Prostate gland (tissue), 2 donors: ENCODE measurements around the gene LTBP3. TPM values are rescaled to one million over a fixed set of nuclear protein-coding genes. Genes with fewer than 3 reads are reported as not detected.

Source experiments
- DNase-seq: peaks from one replicate; pipeline ENCODE4 v3.0.0-alpha.2; 2019; ENCODE audit warnings: low spot score
- H3K27ac ChIP-seq, 2 donors: fragments of 200-600 bp; sonication (generic); 2 replicates each; pipeline ENCODE4 v1.5.1; 2017 to 2019
- H3K27me3 ChIP-seq: fragments of 200-600 bp; sonication (generic); replicated peaks from 2 replicates; pipeline ENCODE4 v1.5.1; 2019; ENCODE audit not compliant: insufficient read depth
- H3K36me3 ChIP-seq, 2 donors: fragments of 200-600 bp; sonication (generic); 1 replicate in 1 of 2; 2 replicates in 1 of 2; pipeline versions ENCODE4 v1.5.1 to v1.8.1; 2017 to 2019
- H3K4me1 ChIP-seq: fragments of 200-600 bp; sonication (generic); replicated peaks from 2 replicates; pipeline ENCODE4 v1.5.1; 2019
- H3K4me3 ChIP-seq, 2 donors: fragments of 200-600 bp; sonication (generic); 2 replicates each; pipeline ENCODE4 v1.5.1; 2017 to 2019
- H3K9me3 ChIP-seq: fragments of 200-600 bp; sonication (generic); 2 replicates; pipeline ENCODE4 v1.5.1; 2017
- CTCF ChIP-seq, 4 experiments: fragments of 200-600 bp in 2 of 4; fragments of 450-650 bp in 2 of 4; sonication (generic) in 2 of 4; IDR thresholded peaks; 1 replicate in 3 of 4; 2 replicates in 1 of 4; pipeline ENCODE4 v1.5.1; 2016 to 2019; ENCODE audit warnings: antibody characterized with exemption in 4 of 4, mild to moderate bottlenecking in 2 of 4, moderate library complexity in 2 of 4
- POLR2A ChIP-seq: fragments of 450-650 bp; IDR thresholded peaks from one replicate; pipeline ENCODE4 v1.6.1; 2016; ENCODE audit warnings: antibody characterized with exemption, mild to moderate bottlenecking
- POLR2AphosphoS5 ChIP-seq: sonication (generic); formaldehyde crosslinking; IDR thresholded peaks from one replicate; pipeline ENCODE4 v1.6.1; 2017; ENCODE audit warnings: antibody characterized with exemption
- WGBS: methylation state at CpG from one replicate; pipeline ENCODE4 v1.1.5; 2018; 5-methylcytosine and 5-hydroxymethylcytosine counted together
- intact Hi-C: fragments of 100-400 bp; cut with DNase I; formaldehyde crosslinking; loops from one replicate; pipeline ENCODE4 v1.14.2; 2022
- total RNA-seq, 2 donors: library from RNA; depleted of rRNA; stranded (reverse); fragments of >200 nt; gene quantifications; one replicate each; pipeline ENCODE4 v1.1.0, GENCODE V29; 2016

Gene LTBP3
- total RNA-seq, 2 donors from 2014 or later: 220 to 234 TPM

GRCh38 chr11:65571940-65572339, 13.8 kb upstream of the LTBP3 start:
- 5% methylated on average over 11 of the region's 11 CpGs for WGBS
- no peak for DNase-seq
- H3K27me3 ChIP-seq: no peaks in the 10 kb centered on the region
- peak overlapping the region; percentile 87 to 96 for H3K27ac ChIP-seq
- intact Hi-C loops: loop anchor here (2.0 kb wide), 1 partner anchor 31 kb away; no protein-coding TSS in a partner anchor
- H3K36me3 ChIP-seq: no peaks in the 10 kb centered on the region
- peaks cover 45% of the 10 kb centered on the region for H3K4me1 ChIP-seq
- H3K9me3 ChIP-seq: no peaks in the 10 kb centered on the region
- peak overlapping the region; percentile 72 to 78 for H3K4me3 ChIP-seq
- no peak for TF ChIP-seq POLR2AphosphoS5
- TF ChIP-seq CTCF (IDR thresholded peaks at IDR 0.05): peak in 3 of 4 experiments; percentile 24 to 58 (median 52)

- Histone ChIP-seq H3K4me3 (peak overlapping the region in 1 of 2 donors; percentile 78), H3K27me3 (no peaks in the 10 kb centered on the region), H3K27ac (peak overlapping the region; percentile 96), H3K4me1 (peaks cover 40% of the 10 kb centered on the region), H3K9me3 (no peaks in the 10 kb centered on the region), H3K36me3 (no peaks in the 10 kb centered on the region)
- WGBS: 83% methylated on average over 9 of the region's 9 CpGs
- intact Hi-C loops: loop anchor here (2.0 kb wide), 1 partner anchor 31 kb away; no protein-coding TSS in a partner anchor
- no peak for DNase-seq
- TF ChIP-seq CTCF (IDR thresholded peaks at IDR 0.05): no peak
- TF ChIP-seq POLR2AphosphoS5: no peak
- no peak for TF ChIP-seq POLR2A
Measured at GRCh38 chr11:65571420-65571819, 13.3 kb upstream of the LTBP3 start.

GRCh38 chr11:65569973-65570918, 12.1 kb upstream of the LTBP3 start, which contains the start of gene ZNRD2:
ZNRD2 (plus strand) TSS chr11:65570477; CDS start chr11:65570492, 15 bp downstream.
- Histone ChIP-seq H3K4me3 (peak within 1 kb of the TSS; percentile 68 to 69), H3K27me3 (no peaks in the 10 kb centered on the region), H3K36me3 (no peaks in the 10 kb centered on the region), H3K4me1 (peaks cover 37% of the 10 kb centered on the region), H3K9me3 (no peaks in the 10 kb centered on the region), H3K27ac (peak within 1 kb of the TSS; percentile 96)
- DNase-seq: peak; percentile 97
- TF ChIP-seq POLR2AphosphoS5 (peak; percentile 99), POLR2A (peak; percentile 72), CTCF (IDR thresholded peaks at IDR 0.05) (peak in 3 of 4 experiments; percentile 43 to 75 (median 59))
- WGBS: under 1% methylated on average over 89 of the region's 89 CpGs
- intact Hi-C loops: loop anchor here (2.0 kb wide), 1 partner anchor 29 kb away; no protein-coding TSS in a partner anchor

GRCh38 chr11:65569164-65569972, 11.2 kb upstream of the LTBP3 start:
- Histone ChIP-seq H3K9me3 (no peaks in the 10 kb centered on the region), H3K4me3 (peak overlapping the region; percentile 68 to 69), H3K27me3 (no peaks in the 10 kb centered on the region), H3K27ac (peak overlapping the region; percentile 96), H3K36me3 (no peaks in the 10 kb centered on the region), H3K4me1 (peaks cover 37% of the 10 kb centered on the region)
- TF ChIP-seq POLR2AphosphoS5 (no peak), CTCF (IDR thresholded peaks at IDR 0.05) (no peak), POLR2A (no peak)
- WGBS: 5% methylated on average over 28 of the region's 28 CpGs
- intact Hi-C loops: no loop called here
- DNase-seq: no peak
